ENCODE measurements around the gene AATK. TPM values are rescaled to one million over a fixed set of nuclear protein-coding genes. Genes with fewer than 3 reads are reported as not detected.

AATK gene
- total and polyA plus RNA-seq, 9 of the 15 experiments (the other 6 are each of a cell fraction or from before 2014, with no cell fraction given) = 0.11 to 0.55 (median 0.38) TPM; not detected in 5

- H4K20me1 ChIP-seq (replicated peaks; ENCODE audit: control insufficient read depth, insufficient read depth, low read length) = peaks cover 6% of the 10 kb centered on the region
- H3K4me2 ChIP-seq (ENCODE audit: insufficient read depth, low read length) = no peak overlapping the region
- no peak for ATAC-seq
- H3K79me2 ChIP-seq (ENCODE audit: control insufficient read depth, insufficient read depth, low read length) = no peaks in the 10 kb centered on the region
- no peaks in the 10 kb centered on the region for H3K36me3 ChIP-seq (ENCODE audit: control insufficient read depth, insufficient read depth, low read length)
- no peaks in the 10 kb centered on the region for H3K9me1 ChIP-seq (ENCODE audit: control insufficient read depth, insufficient read depth, low read length)
- TF ChIP-seq WHSC1 (IDR thresholded peaks at IDR 0.05; ENCODE audit: low read length) = no peak
- no peak for TF ChIP-seq MTA2 (IDR thresholded peaks at IDR 0.05; ENCODE audit: low read depth)
- no peak for TF ChIP-seq NFYB (IDR thresholded peaks at IDR 0.05; ENCODE audit: extremely low read depth, insufficient read length)
- TF ChIP-seq PHB2 (IDR thresholded peaks at IDR 0.05; ENCODE audit: low read depth) = no peak
- H3K9ac ChIP-seq (ENCODE audit: insufficient read depth in 1 of 2, low read depth in 2 of 2, low read length in 2 of 2) = peak overlapping the region in 1 of 2 experiments; percentile 35; a peak in 1 of 4 replicates
- no peak overlapping the region for H3K4me3 ChIP-seq
- 7% methylated on average over 8 of the region's 8 CpGs for WGBS (ENCODE audit: insufficient coverage, low coverage, missing lambda C conversion rate)
- intact Hi-C loops (cut with micrococcal nuclease) (no loop called here), in situ Hi-C loops (cut with MboI) (loop anchor here (25.0 kb wide), 1 partner anchor 101 kb away; the partner anchor contains the start of genes NDUFAF8 and TEPSIN)
- DNase-seq (ENCODE audit: extremely low read depth in 1 of 4, low spot score in 3 of 4) = no peak
- ChIA-PET POLR2A (no interaction called here), CTCF (ENCODE audit: low intra/inter-chr PET ratio) (no interaction called here)
- no peak overlapping the region for H3K27ac ChIP-seq (ENCODE audit: extremely low read depth, low read depth, low read length)
- H3K4me1 ChIP-seq (replicated peaks in 1 of 2; ENCODE audit: control insufficient read depth in 2 of 2, insufficient read depth in 2 of 2, low read length in 2 of 2) = peaks cover 6 to 59% of the 10 kb centered on the region in 2 experiments; a peak in 4 of 5 replicates
- peaks cover 0 to 17% of the 10 kb centered on the region in 2 experiments; a peak in 3 of 5 replicates for H3K27me3 ChIP-seq (ENCODE audit: control insufficient read depth in 2 of 2, insufficient read depth in 2 of 2, low read length in 2 of 2)
- no peak for FAIRE-seq
- peaks cover 2% of the 10 kb centered on the region; the same call in 1 of the 2 replicates for H3K9me3 ChIP-seq (replicated peaks; ENCODE audit: control insufficient read depth, insufficient read depth, low read depth, low read length)
- BruUV-seq (replicated peaks) = no TSS peak
- no peak overlapping the region for H2AFZ ChIP-seq (ENCODE audit: low read depth, low read length)
Measured at GRCh38 chr17:81136366-81136765, 29.7 kb downstream of the AATK start.

DNA sequence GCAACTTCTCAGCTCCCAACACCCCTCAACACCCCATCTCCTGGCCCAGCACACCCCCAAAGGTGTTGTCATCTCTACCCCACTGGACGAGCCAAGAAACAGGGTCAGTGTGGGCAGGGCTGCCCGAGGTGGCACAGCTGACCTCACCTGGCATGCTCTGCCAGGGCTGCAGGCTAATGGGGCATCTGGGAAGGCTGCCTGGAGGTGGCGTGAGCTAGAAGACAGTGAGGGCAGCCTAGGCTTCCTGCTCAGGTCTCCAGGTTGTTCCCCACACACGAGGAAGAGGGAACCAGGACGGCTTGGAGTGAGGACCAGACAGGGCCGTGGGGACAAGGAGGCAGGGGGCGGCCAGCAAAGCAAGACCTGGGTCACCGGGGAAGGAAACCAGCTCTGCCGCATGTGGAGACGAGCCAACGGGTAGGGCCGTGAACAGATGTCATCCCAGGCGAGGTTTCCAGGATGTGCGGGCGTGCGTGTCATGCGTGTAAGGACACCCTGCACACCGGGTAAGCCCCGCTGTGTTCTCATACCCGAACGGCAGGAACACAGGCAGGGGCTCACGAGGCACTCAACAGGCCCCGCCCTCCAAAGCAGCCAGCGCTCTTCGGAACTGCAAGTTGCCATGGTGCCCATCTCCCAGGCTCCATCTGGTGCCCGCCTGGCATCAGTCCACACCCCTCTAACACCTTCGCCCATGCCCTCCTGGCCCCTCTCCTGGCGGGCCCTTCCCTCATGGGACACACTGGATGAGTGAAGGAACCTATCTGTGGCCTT lies 30.3 kb downstream of the AATK start:
- intact Hi-C loops (cut with micrococcal nuclease) = no loop called here
- no peak for ATAC-seq
- Histone ChIP-seq H3K9me1 (ENCODE audit: control insufficient read depth, insufficient read depth, low read length) (no peaks in the 10 kb centered on the region), H3K9me3 (replicated peaks; ENCODE audit: control insufficient read depth, insufficient read depth, low read depth, low read length) (peaks cover 2% of the 10 kb centered on the region; the same call in 1 of the 2 replicates), H4K20me1 (replicated peaks; ENCODE audit: control insufficient read depth, insufficient read depth, low read length) (peaks cover 6% of the 10 kb centered on the region), H3K36me3 (ENCODE audit: control insufficient read depth, insufficient read depth, low read length) (no peaks in the 10 kb centered on the region), H3K79me2 (ENCODE audit: control insufficient read depth, insufficient read depth, low read length) (no peaks in the 10 kb centered on the region), H3K27ac (ENCODE audit: extremely low read depth, low read depth, low read length) (no peak overlapping the region), H2AFZ (ENCODE audit: low read depth, low read length) (no peak overlapping the region), H3K9ac (ENCODE audit: insufficient read depth in 1 of 2, low read depth in 2 of 2, low read length in 2 of 2) (peak overlapping the region in 1 of 2 experiments; percentile 76; a peak in 2 of 4 replicates), H3K4me2 (ENCODE audit: insufficient read depth, low read length) (no peak overlapping the region), H3K4me1 (replicated peaks in 1 of 2; ENCODE audit: control insufficient read depth in 2 of 2, insufficient read depth in 2 of 2, low read length in 2 of 2) (peaks cover 6 to 62% of the 10 kb centered on the region in 2 experiments; a peak in 4 of 5 replicates), H3K27me3 (ENCODE audit: control insufficient read depth in 2 of 2, insufficient read depth in 2 of 2, low read length in 2 of 2) (peaks cover 0 to 10% of the 10 kb centered on the region in 2 experiments; a peak in 3 of 5 replicates), H3K4me3 (no peak overlapping the region)
- POLR2A ChIA-PET = interaction anchor here (0.8 kb wide), 1 partner anchor 14 kb away, joined by 5 read pairs; no protein-coding TSS in a partner anchor
- BruUV-seq (replicated peaks) = no TSS peak
- DNase-seq (ENCODE audit: extremely low read depth in 1 of 4, low spot score in 3 of 4) = no peak
- 9% methylated on average over 28 of the region's 28 CpGs for WGBS (ENCODE audit: insufficient coverage, low coverage, missing lambda C conversion rate)
- no peak for TF ChIP-seq ZNF324 (CRISPR knock-in tag; IDR thresholded peaks at IDR 0.05)
- TF ChIP-seq, protein P1, sequence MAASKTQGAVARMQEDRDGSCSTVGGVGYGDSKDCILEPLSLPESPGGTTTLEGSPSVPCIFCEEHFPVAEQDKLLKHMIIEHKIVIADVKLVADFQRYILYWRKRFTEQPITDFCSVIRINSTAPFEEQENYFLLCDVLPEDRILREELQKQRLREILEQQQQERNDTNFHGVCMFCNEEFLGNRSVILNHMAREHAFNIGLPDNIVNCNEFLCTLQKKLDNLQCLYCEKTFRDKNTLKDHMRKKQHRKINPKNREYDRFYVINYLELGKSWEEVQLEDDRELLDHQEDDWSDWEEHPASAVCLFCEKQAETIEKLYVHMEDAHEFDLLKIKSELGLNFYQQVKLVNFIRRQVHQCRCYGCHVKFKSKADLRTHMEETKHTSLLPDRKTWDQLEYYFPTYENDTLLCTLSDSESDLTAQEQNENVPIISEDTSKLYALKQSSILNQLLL (CRISPR knock-in tag; IDR thresholded peaks at IDR 0.05; ENCODE audit: borderline replicate concordance) = no peak
- TF ChIP-seq, protein P2, sequence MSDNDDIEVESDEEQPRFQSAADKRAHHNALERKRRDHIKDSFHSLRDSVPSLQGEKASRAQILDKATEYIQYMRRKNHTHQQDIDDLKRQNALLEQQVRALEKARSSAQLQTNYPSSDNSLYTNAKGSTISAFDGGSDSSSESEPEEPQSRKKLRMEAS (CRISPR knock-in tag; IDR thresholded peaks at IDR 0.05) = 0 out of 2 replicates have a peak, but pooled peaks have one; percentile 8
- no peak for TF ChIP-seq EZH2 (IDR thresholded peaks at IDR 0.05; ENCODE audit: borderline replicate concordance, low read depth, low read length)
- no peak for TF ChIP-seq ZNF436 (CRISPR knock-in tag; IDR thresholded peaks at IDR 0.05)
- no peak for TF ChIP-seq ZNF79 (CRISPR knock-in tag; IDR thresholded peaks at IDR 0.05; ENCODE audit: low read depth)
- no peak for TF ChIP-seq HDAC8 (tag; IDR thresholded peaks at IDR 0.05)
- TF ChIP-seq GTF2B (IDR thresholded peaks at IDR 0.05; ENCODE audit: extremely low read depth, insufficient read length) = no peak
- peak; percentile 80 for TF ChIP-seq ZFP36 (IDR thresholded peaks at IDR 0.05; ENCODE audit: low read depth, low read length, partially characterized antibody)
- CTCF ChIA-PET (ENCODE audit: low intra/inter-chr PET ratio) = no interaction called here
- no peak for FAIRE-seq
- in situ Hi-C loops (cut with MboI) = loop anchor here (25.0 kb wide), 1 partner anchor 102 kb away; the partner anchor contains the start of genes NDUFAF8 and TEPSIN
